Lung (tissue), 16 donors: ENCODE results near the gene ITGAV. TPM values are rescaled to one million over a fixed set of nuclear protein-coding genes. Genes with fewer than 3 reads are reported as not detected.
A peak's percentile ranks its signal among the peaks of the same experiment; 100 is the strongest.

Experiments
- ATAC-seq: fragments of 200-7000 bp; cut with Tn5 transposase; one replicate; pipeline ENCODE4 v1.9.1; 2020; ENCODE audit warnings: moderate number of reproducible peaks; ENCODE audit not compliant: insufficient read depth, low FRiP score
- DNase-seq, 3 donors: peaks; one replicate each; pipeline ENCODE4 v3.0.0-alpha.2; 2013 to 2017
- H3K27ac ChIP-seq, 2 donors: one replicate each; pipeline ENCODE4 v1.5.1; 2013; ENCODE audit warnings: mild to moderate bottlenecking in 2 of 2, moderate library complexity in 2 of 2, control low read depth in 1 of 2, inconsistent platforms in 1 of 2, low read depth in 1 of 2, low read length in 1 of 2
- H3K27me3 ChIP-seq, 3 donors: one replicate each; pipeline ENCODE4 v1.5.1; 2013; ENCODE audit warnings: low read length in 2 of 3; ENCODE audit not compliant: control insufficient read depth in 3 of 3, insufficient read depth in 3 of 3
- H3K36me3 ChIP-seq, 4 donors: one replicate each; pipeline ENCODE4 v1.5.1; 2013; ENCODE audit warnings: low read length in 4 of 4, mild to moderate bottlenecking in 1 of 4, moderate library complexity in 1 of 4; ENCODE audit not compliant: control insufficient read depth in 4 of 4, insufficient read depth in 4 of 4
- H3K4me1 ChIP-seq, 5 donors: one replicate each; pipeline ENCODE4 v1.5.1; 2013; ENCODE audit warnings: low read length in 5 of 5, mild to moderate bottlenecking in 2 of 5, moderate library complexity in 1 of 5; ENCODE audit not compliant: control insufficient read depth in 5 of 5, insufficient read depth in 5 of 5
- H3K4me3 ChIP-seq: one replicate; pipeline ENCODE4 v1.5.1; 2013; ENCODE audit warnings: mild to moderate bottlenecking, control low read depth, moderate library complexity
- H3K9ac ChIP-seq, 2 donors: one replicate each; pipeline ENCODE4 v1.5.1; 2013; ENCODE audit warnings: low read length in 2 of 2, control low read depth in 1 of 2; ENCODE audit not compliant: insufficient read depth in 1 of 2
- H3K9me3 ChIP-seq, 4 donors: one replicate each; pipeline ENCODE4 v1.5.1; 2013; ENCODE audit warnings: low read length in 3 of 4, mild to moderate bottlenecking in 1 of 4, moderate library complexity in 1 of 4; ENCODE audit not compliant: control insufficient read depth in 4 of 4, insufficient read depth in 3 of 4
- WGBS, 2 donors: extraction: QIAGEN DNeasy Blood & Tissue Kit; methylation state at CpG; one replicate each; pipeline ENCODE4 v1.1.7; 2013; 5-methylcytosine and 5-hydroxymethylcytosine counted together
- long read RNA-seq, 5 donors: transcript quantifications; one replicate each; lab custom pipeline, GENCODE V29; 2026
- polyA plus RNA-seq, 2 donors: library from polyadenylated mRNA; stranded (reverse); fragments of 200-250 nt; gene quantifications; one replicate each; pipeline ENCODE4 v1.2.1, GENCODE V29; 2013
- total RNA-seq, 2 donors: library from RNA; depleted of rRNA in 1 of 2; stranded (reverse); fragments of >200 nt in 1 of 2; gene quantifications; one replicate each; pipeline ENCODE4 v1.2.1, GENCODE V29; 2014 to 2021
- TF ChIP-seq, protein P1 (sequence below): IDR thresholded peaks from 2 replicates; pipeline ENCODE4 v1.5.1; 2012; ENCODE audit warnings: mild to moderate bottlenecking; ENCODE audit errors: control extremely low read depth, extremely low read depth
- donor health status: control.
- donor health status: control.
- donor health status: Bipolar disorder and iron deficiency.
- donor health status: healthy.
- donor health status: DM: yes; HTN: yes; CAD: no.

Gene ITGAV
- 10 to 100 TPM; 62.1 to 91.8 TPM for total RNA-seq
- 10 to 100 TPM; 10.1 to 25.5 TPM for polyA plus RNA-seq
- long read RNA-seq, donor 1, full-length matches to known transcripts = 3 of 8 reads
- long read RNA-seq, donor 1, partial matches to known transcripts = 5 of 8 reads
- long read RNA-seq, donor 1, other reads (novel, unspliced or antisense) = 0 of 8 reads
- long read RNA-seq, donor 2 = 0 reads
- long read RNA-seq, donor 3, full-length matches to known transcripts = 4 of 17 reads
- long read RNA-seq, donor 3, partial matches to known transcripts = 13 of 17 reads
- long read RNA-seq, donor 3, other reads (novel, unspliced or antisense) = 0 of 17 reads
- long read RNA-seq, donor 4 = 0 reads
- long read RNA-seq, donor 5, full-length matches to known transcripts = 5 of 5 reads
- long read RNA-seq, donor 5, partial matches to known transcripts = 0 of 5 reads
- long read RNA-seq, donor 5, other reads (novel, unspliced or antisense) = 0 of 5 reads

DNA sequence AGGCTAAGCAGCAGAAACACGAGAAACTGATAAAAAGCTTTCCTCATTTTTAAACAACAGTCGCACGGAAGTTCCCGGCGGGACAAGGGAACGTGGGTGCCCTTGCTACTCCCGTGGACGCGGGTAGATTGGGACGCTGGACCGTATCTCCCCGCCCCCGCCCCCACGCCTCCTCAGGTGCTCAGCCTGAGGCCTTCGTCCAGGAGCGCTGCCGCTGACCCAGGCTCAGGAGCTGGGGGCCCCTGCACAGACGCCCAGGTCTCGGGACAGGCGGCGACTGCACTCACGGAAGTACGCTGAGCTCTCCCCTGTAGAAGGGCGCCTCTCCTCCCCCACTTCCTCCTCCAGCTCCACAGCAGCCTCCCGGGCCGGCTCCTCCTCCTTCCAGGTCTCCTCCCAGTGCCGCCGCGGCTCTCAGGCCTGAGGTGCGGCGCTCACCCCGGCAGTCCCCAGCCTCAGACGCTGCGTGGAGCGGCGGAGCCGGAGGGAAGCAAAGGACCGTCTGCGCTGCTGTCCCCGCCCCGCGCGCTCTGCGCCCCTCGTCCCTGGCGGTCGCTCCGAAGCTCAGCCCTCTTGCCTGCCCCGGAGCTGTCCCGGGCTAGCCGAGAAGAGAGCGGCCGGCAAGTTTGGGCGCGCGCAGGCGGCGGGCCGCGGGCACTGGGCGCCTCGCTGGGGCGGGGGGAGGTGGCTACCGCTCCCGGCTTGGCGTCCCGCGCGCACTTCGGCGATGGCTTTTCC, at the start of gene ITGAV:
TSS of gene ITGAV (plus strand) at position 445 of the 738 bp plus-strand sequence. CDS start at position 728, 283 bp downstream.
- Histone ChIP-seq H3K4me1 (peaks cover 0 to 16% (median 6%) of the 10 kb centered on the region in 5 donors), H3K4me3 (peak within 1 kb of the TSS; percentile 91), H3K27me3 (no peaks in the 10 kb centered on the region), H3K36me3 (no peaks in the 10 kb centered on the region), H3K9me3 (no peaks in the 10 kb centered on the region), H3K9ac (peak within 1 kb of the TSS; percentile 48 to 97), H3K27ac (peak within 1 kb of the TSS; percentile 98 to 99)
- DNase-seq = peak; percentile 93 to 96 (median 94)
- peak; percentile 98 for ATAC-seq
- WGBS, 2 donors = 0 to 1% methylated on average over 67 to 71 of the region's 71 CpGs
- TF ChIP-seq, protein P1, sequence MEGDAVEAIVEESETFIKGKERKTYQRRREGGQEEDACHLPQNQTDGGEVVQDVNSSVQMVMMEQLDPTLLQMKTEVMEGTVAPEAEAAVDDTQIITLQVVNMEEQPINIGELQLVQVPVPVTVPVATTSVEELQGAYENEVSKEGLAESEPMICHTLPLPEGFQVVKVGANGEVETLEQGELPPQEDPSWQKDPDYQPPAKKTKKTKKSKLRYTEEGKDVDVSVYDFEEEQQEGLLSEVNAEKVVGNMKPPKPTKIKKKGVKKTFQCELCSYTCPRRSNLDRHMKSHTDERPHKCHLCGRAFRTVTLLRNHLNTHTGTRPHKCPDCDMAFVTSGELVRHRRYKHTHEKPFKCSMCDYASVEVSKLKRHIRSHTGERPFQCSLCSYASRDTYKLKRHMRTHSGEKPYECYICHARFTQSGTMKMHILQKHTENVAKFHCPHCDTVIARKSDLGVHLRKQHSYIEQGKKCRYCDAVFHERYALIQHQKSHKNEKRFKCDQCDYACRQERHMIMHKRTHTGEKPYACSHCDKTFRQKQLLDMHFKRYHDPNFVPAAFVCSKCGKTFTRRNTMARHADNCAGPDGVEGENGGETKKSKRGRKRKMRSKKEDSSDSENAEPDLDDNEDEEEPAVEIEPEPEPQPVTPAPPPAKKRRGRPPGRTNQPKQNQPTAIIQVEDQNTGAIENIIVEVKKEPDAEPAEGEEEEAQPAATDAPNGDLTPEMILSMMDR = no peak

DNA sequence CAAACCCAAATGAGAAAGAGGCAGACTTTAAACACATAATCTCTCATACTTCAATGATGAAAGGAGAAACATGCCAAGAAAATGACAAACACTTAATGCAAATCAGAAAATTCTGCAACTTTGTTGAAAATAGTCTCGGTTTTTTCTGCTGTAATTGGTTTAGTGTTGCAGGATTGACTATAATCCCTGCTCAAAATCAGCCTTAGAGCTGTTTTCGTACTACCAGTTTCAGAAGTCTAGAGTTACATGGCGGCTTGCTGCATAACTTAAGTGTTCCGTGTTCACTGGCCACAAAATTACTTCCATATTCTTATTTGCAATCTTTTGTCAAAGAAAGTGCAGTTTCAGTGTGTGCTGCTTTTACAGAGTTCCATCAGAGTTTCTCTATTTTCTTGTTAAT, 48.9 kb upstream of the ITGAV start:
- ATAC-seq = no peak
- 82 to 86% methylated on average over 4 of the region's 4 CpGs for WGBS, 2 donors
- H3K9me3 ChIP-seq = no peaks in the 10 kb centered on the region
- TF ChIP-seq, protein P1 = no peak
- H3K4me1 ChIP-seq = peaks cover 0 to 5% (median 3%) of the 10 kb centered on the region in 5 donors
- H3K4me3 ChIP-seq = no peak overlapping the region
- H3K9ac ChIP-seq = no peak overlapping the region
- peak in 2 of 3 donors; percentile 13 to 21 for DNase-seq
- H3K36me3 ChIP-seq = no peaks in the 10 kb centered on the region
- H3K27me3 ChIP-seq = no peaks in the 10 kb centered on the region
- no peak overlapping the region for H3K27ac ChIP-seq

DNA sequence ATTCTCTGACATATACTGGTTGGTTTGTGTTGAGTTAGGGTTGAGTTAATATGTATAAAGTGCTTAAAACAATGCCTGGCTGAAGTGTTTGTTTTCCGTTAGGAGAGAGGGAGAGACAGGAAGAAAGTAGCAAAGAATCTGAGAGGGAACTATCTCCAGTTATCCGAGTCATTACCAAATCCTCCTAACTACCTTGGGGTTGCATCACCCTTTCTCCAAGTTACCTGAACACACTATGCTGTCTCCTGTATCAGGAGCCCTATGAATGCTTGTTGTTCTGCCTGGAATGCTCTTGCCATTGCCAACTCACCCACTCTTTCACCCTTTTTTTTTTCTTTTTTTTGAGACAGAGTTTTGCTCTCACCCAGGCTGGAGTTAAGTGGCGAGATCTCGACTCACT, 47.9 kb upstream of the ITGAV start:
- no peaks in the 10 kb centered on the region for H3K27me3 ChIP-seq
- H3K27ac ChIP-seq = no peak overlapping the region
- ATAC-seq (no peak), DNase-seq (no peak)
- no peaks in the 10 kb centered on the region for H3K9me3 ChIP-seq
- H3K36me3 ChIP-seq = no peaks in the 10 kb centered on the region
- peaks cover 0 to 5% (median 3%) of the 10 kb centered on the region in 5 donors for H3K4me1 ChIP-seq
- 75 to 90% methylated on average over 4 of the region's 4 CpGs for WGBS, 2 donors
- H3K9ac ChIP-seq = no peak overlapping the region
- TF ChIP-seq, protein P1 = no peak
- no peak overlapping the region for H3K4me3 ChIP-seq
